Testis (tissue), 3 donors: Measurements from ENCODE around the gene TEX53. TPM values are rescaled to one million over a fixed set of nuclear protein-coding genes. Genes with fewer than 3 reads are reported as not detected.

Experiments
- DNase-seq: peaks from one replicate; pipeline ENCODE4 v3.0.0-alpha.2; 2019
- H3K27ac ChIP-seq, 2 donors: fragments of 200-600 bp; sonication (generic); one replicate each; pipeline ENCODE4 v1.5.1; 2019
- H3K27me3 ChIP-seq: fragments of 200-600 bp; sonication (generic); one replicate; pipeline ENCODE4 v1.5.1; 2019
- H3K36me3 ChIP-seq: fragments of 200-600 bp; sonication (generic); one replicate; pipeline ENCODE4 v1.5.1; 2017; ENCODE audit warnings: low read depth; ENCODE audit errors: missing control alignments
- H3K4me1 ChIP-seq: fragments of 200-600 bp; sonication (generic); one replicate; pipeline ENCODE4 v1.5.1; 2019
- H3K4me3 ChIP-seq, 2 donors: fragments of 200-600 bp; sonication (generic); one replicate each; pipeline ENCODE4 v1.5.1; 2017 to 2019
- H3K9me3 ChIP-seq: fragments of 200-600 bp; sonication (generic); one replicate; pipeline ENCODE4 v1.5.1; 2017
- CTCF ChIP-seq, 3 experiments: fragments of 450-650 bp in 2 of 3; fragments of 200-600 bp in 1 of 3; sonication (generic) in 1 of 3; IDR thresholded peaks; one replicate each; pipeline ENCODE4 v1.5.1; 2016 to 2019; ENCODE audit warnings: antibody characterized with exemption in 3 of 3, mild to moderate bottlenecking in 2 of 3, moderate library complexity in 1 of 3
- POLR2A ChIP-seq: fragments of 450-650 bp; IDR thresholded peaks from one replicate; pipeline ENCODE4 v1.6.1; 2017; ENCODE audit warnings: antibody characterized with exemption, mild to moderate bottlenecking, moderate library complexity
- WGBS, 2 donors: methylation state at CpG; one replicate each; pipeline ENCODE4 v1.1.5; 2018; 5-methylcytosine and 5-hydroxymethylcytosine counted together
- intact Hi-C: fragments of 100-400 bp; cut with DNase I; formaldehyde crosslinking; loops from one replicate; pipeline ENCODE4 v1.15.1; 2023; ENCODE audit warnings: low total_unique reads
- polyA plus RNA-seq: library from polyadenylated mRNA; stranded (reverse); fragments of 350-450 nt; fragmentation: Illumina TruSeq; extraction: RNeasy Lipid Tissue Mini Kit (QIAGEN cat#74804); gene quantifications from one replicate; pipeline ENCODE4 v1.2.3, GENCODE V29; 2014; ENCODE audit warnings: low read depth, low replicate concordance; ENCODE audit not compliant: insufficient read depth
- total RNA-seq, 2 donors: library from RNA; depleted of rRNA; stranded (reverse); fragments of >200 nt; gene quantifications; one replicate each; pipeline ENCODE4 v1.2.3, GENCODE V29; 2016

TEX53 gene
- total and polyA plus RNA-seq, 3 donors from 2014 or later, result 13.4 to 68.8 (median 23.5) TPM

- Histone ChIP-seq H3K4me1 (no peaks in the 10 kb centered on the region), H3K4me3 (no peak overlapping the region), H3K27ac (no peak overlapping the region), H3K27me3 (no peaks in the 10 kb centered on the region), H3K36me3 (no peaks in the 10 kb centered on the region), H3K9me3 (no peaks in the 10 kb centered on the region)
- intact Hi-C loops, result no loop called here
- 84 to 95% methylated on average over 2 of the region's 2 CpGs for WGBS, 2 donors
- no peak for TF ChIP-seq POLR2A
- no peak for TF ChIP-seq CTCF (IDR thresholded peaks at IDR 0.05)
- DNase-seq, result no peak
These were observed 38.3 kb upstream of the TEX53 start for GRCh38 chr9:114695948-114696347.

- Histone ChIP-seq H3K9me3 (no peaks in the 10 kb centered on the region), H3K4me3 (no peak overlapping the region), H3K4me1 (no peaks in the 10 kb centered on the region), H3K27ac (no peak overlapping the region), H3K36me3 (no peaks in the 10 kb centered on the region), H3K27me3 (no peaks in the 10 kb centered on the region)
- DNase-seq, result no peak
- TF ChIP-seq CTCF (IDR thresholded peaks at IDR 0.05), result no peak
- no peak for TF ChIP-seq POLR2A
- WGBS, 2 donors, result 86 to 91% methylated on average over 6 of the region's 6 CpGs
- intact Hi-C loops, result no loop called here
These were observed 37.2 kb upstream of the TEX53 start for GRCh38 chr9:114694719-114695269.

GRCh38 chr9:114694146-114694545 is 36.5 kb upstream of the TEX53 start:
- TF ChIP-seq CTCF (IDR thresholded peaks at IDR 0.05) (no peak), POLR2A (no peak)
- no peak for DNase-seq
- no peaks in the 10 kb centered on the region for H3K36me3 ChIP-seq
- intact Hi-C loops, result no loop called here
- WGBS, 2 donors, result 50 to 68% methylated on average over 2 of the region's 2 CpGs
- H3K27ac ChIP-seq, result no peak overlapping the region
- no peaks in the 10 kb centered on the region for H3K27me3 ChIP-seq
- H3K4me3 ChIP-seq, result no peak overlapping the region
- H3K4me1 ChIP-seq, result no peaks in the 10 kb centered on the region
- H3K9me3 ChIP-seq, result no peaks in the 10 kb centered on the region

GRCh38 chr9:114693248-114693855 is 35.7 kb upstream of the TEX53 start:
- WGBS, 2 donors, result 66 to 73% methylated on average over 2 of the region's 2 CpGs

More at GRCh38 chr9:114693248-114693855, 35.7 kb upstream of the TEX53 start:
- TF ChIP-seq CTCF (IDR thresholded peaks at IDR 0.05), result no peak
- no peak for TF ChIP-seq POLR2A
- intact Hi-C loops, result no loop called here
- Histone ChIP-seq H3K36me3 (no peaks in the 10 kb centered on the region), H3K4me1 (no peaks in the 10 kb centered on the region), H3K4me3 (no peak overlapping the region), H3K27me3 (no peaks in the 10 kb centered on the region), H3K9me3 (no peaks in the 10 kb centered on the region), H3K27ac (no peak overlapping the region)
- DNase-seq, result no peak
